Measurements from ENCODE around the gene DMRTA1. TPM values are rescaled to one million over a fixed set of nuclear protein-coding genes. Genes with fewer than 3 reads are reported as not detected.

DMRTA1 gene
- total and polyA plus RNA-seq, 2 experiments from 2014 or later: 0.53 to 1.6 TPM

GRCh38 chr9:22440841-22441240 is 5.8 kb upstream of the DMRTA1 start:
- Histone ChIP-seq H2AFZ (no peak overlapping the region), H3K4me3 (no peak overlapping the region), H4K20me1 (ENCODE audit: insufficient read depth, poor library complexity, severe bottlenecking) (no peaks in the 10 kb centered on the region), H3K9me2 (replicated peaks; ENCODE audit: insufficient read depth) (no peaks in the 10 kb centered on the region), H3K27ac (no peak overlapping the region), H3K79me2 (no peaks in the 10 kb centered on the region), H3K4me1 (ENCODE audit: insufficient read depth) (no peaks in the 10 kb centered on the region), H3K36me3 (replicated peaks; ENCODE audit: insufficient read depth, low read depth) (no peaks in the 10 kb centered on the region), H3K9me3 (ENCODE audit: low read depth) (no peaks in the 10 kb centered on the region), H3K4me2 (no peak overlapping the region), H3K27me3 (peaks cover 10% of the 10 kb centered on the region)
- TF ChIP-seq EZH2 (IDR thresholded peaks at IDR 0.05; ENCODE audit: borderline replicate concordance) (no peak), EZH2phosphoT487 (IDR thresholded peaks at IDR 0.05; ENCODE audit: low read depth, severe bottlenecking, unreplicated experiment) (no peak), CTCF (IDR thresholded peaks at IDR 0.05; ENCODE audit: poor library complexity) (no peak)
- WGBS (ENCODE audit: low lambda C conversion rate, missing lambda C conversion rate): 96% methylated on average over 13 of the region's 16 CpGs
- DNase-seq (ENCODE audit: low spot score): no peak

- WGBS (ENCODE audit: low lambda C conversion rate, missing lambda C conversion rate): under 1% methylated on average over 64 of the region's 70 CpGs
- Histone ChIP-seq H3K36me3 (replicated peaks; ENCODE audit: insufficient read depth, low read depth) (no peaks in the 10 kb centered on the region), H3K4me3 (peak overlapping the region; percentile 81), H3K9me2 (replicated peaks; ENCODE audit: insufficient read depth) (no peaks in the 10 kb centered on the region), H3K27ac (peak overlapping the region; percentile 71), H3K4me2 (peak overlapping the region; percentile 96), H2AFZ (peak overlapping the region; percentile 92), H3K9me3 (ENCODE audit: low read depth) (no peaks in the 10 kb centered on the region), H4K20me1 (ENCODE audit: insufficient read depth, poor library complexity, severe bottlenecking) (no peaks in the 10 kb centered on the region), H3K79me2 (no peaks in the 10 kb centered on the region), H3K27me3 (peaks cover 16% of the 10 kb centered on the region), H3K4me1 (ENCODE audit: insufficient read depth) (no peaks in the 10 kb centered on the region)
- DNase-seq (ENCODE audit: low spot score): peak; percentile 87
- TF ChIP-seq EZH2 (IDR thresholded peaks at IDR 0.05; ENCODE audit: borderline replicate concordance) (no peak), EZH2phosphoT487 (IDR thresholded peaks at IDR 0.05; ENCODE audit: low read depth, severe bottlenecking, unreplicated experiment) (no peak), CTCF (IDR thresholded peaks at IDR 0.05; ENCODE audit: poor library complexity) (peak; percentile 33)
These were observed 460 bp downstream of the DMRTA1 start for GRCh38 chr9:22446950-22447617.

GRCh38 chr9:22447618-22448305 is 1.1 kb downstream of the DMRTA1 start:
- Histone ChIP-seq H2AFZ (peak overlapping the region; percentile 92), H3K9me3 (ENCODE audit: low read depth) (no peaks in the 10 kb centered on the region), H3K27me3 (peaks cover 16% of the 10 kb centered on the region), H3K27ac (peak overlapping the region; percentile 71), H3K79me2 (no peaks in the 10 kb centered on the region), H3K4me2 (peak overlapping the region; percentile 96), H3K36me3 (replicated peaks; ENCODE audit: insufficient read depth, low read depth) (no peaks in the 10 kb centered on the region), H3K4me3 (peak overlapping the region; percentile 81), H3K9me2 (replicated peaks; ENCODE audit: insufficient read depth) (no peaks in the 10 kb centered on the region), H3K4me1 (ENCODE audit: insufficient read depth) (no peaks in the 10 kb centered on the region), H4K20me1 (ENCODE audit: insufficient read depth, poor library complexity, severe bottlenecking) (no peaks in the 10 kb centered on the region)
- TF ChIP-seq EZH2phosphoT487 (IDR thresholded peaks at IDR 0.05; ENCODE audit: low read depth, severe bottlenecking, unreplicated experiment): no peak
- 11% methylated on average over 17 of the region's 17 CpGs for WGBS (ENCODE audit: low lambda C conversion rate, missing lambda C conversion rate)
- DNase-seq (ENCODE audit: low spot score): peak; percentile 8

DNA sequence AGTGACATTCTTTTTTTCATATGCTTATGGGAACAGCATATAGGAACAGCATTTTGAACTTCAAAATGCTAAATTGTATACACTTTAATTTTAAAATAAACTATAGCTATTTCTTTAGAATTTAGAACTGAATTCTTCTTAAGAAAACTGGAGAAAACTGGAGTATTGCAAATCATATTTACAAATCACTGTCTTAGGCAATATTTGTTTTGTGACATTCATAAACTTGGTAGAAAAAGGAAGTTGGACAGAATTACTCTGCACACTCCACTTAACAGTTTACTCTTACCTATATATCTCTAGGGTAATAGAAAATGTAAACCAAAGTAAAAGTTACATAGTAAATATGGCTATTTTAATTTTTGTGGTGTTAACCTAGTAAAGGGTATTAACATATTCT is 3.1 kb downstream of the DMRTA1 start:
- TF ChIP-seq EZH2phosphoT487 (IDR thresholded peaks at IDR 0.05; ENCODE audit: low read depth, severe bottlenecking, unreplicated experiment) (no peak), CTCF (IDR thresholded peaks at IDR 0.05; ENCODE audit: poor library complexity) (no peak), EZH2 (IDR thresholded peaks at IDR 0.05; ENCODE audit: borderline replicate concordance) (no peak)
- no peak overlapping the region for H3K4me3 ChIP-seq
- no peaks in the 10 kb centered on the region for H4K20me1 ChIP-seq (ENCODE audit: insufficient read depth, poor library complexity, severe bottlenecking)
- no peak for DNase-seq (ENCODE audit: low spot score)
- no peak overlapping the region for H2AFZ ChIP-seq
- H3K4me1 ChIP-seq (ENCODE audit: insufficient read depth): no peaks in the 10 kb centered on the region
- H3K9me3 ChIP-seq (ENCODE audit: low read depth): no peaks in the 10 kb centered on the region
- H3K9me2 ChIP-seq (replicated peaks; ENCODE audit: insufficient read depth): no peaks in the 10 kb centered on the region
- no peak overlapping the region for H3K4me2 ChIP-seq
- no peaks in the 10 kb centered on the region for H3K36me3 ChIP-seq (replicated peaks; ENCODE audit: insufficient read depth, low read depth)
- H3K27me3 ChIP-seq: peaks cover 13% of the 10 kb centered on the region
- no peak overlapping the region for H3K27ac ChIP-seq
- H3K79me2 ChIP-seq: no peaks in the 10 kb centered on the region

Measured in hepatocyte (in vitro differentiated cells).